H9 (cell line): ENCODE results near the gene APOLD1. TPM values are rescaled to one million over a fixed set of nuclear protein-coding genes. Genes with fewer than 3 reads are reported as not detected.
"Not testable (repeated sequence)": the region's sequence is repeated elsewhere in the genome, so short reads cannot be mapped to it uniquely, and the experiment has no call there.

Experiments
- DNase-seq: peaks from one replicate; pipeline ENCODE4 v3.0.0-alpha.2; 2017
- H2AFZ ChIP-seq: one replicate; pipeline ENCODE4 v1.6.1; 2013; ENCODE audit warnings: mild to moderate bottlenecking, low read length, control low read depth, moderate library complexity
- H2AK5ac ChIP-seq: 2 replicates; pipeline ENCODE4 v1.6.1; 2013; ENCODE audit warnings: low read length, control low read depth, mixed read lengths; ENCODE audit not compliant: insufficient read length
- H2BK120ac ChIP-seq: one replicate; pipeline ENCODE4 v1.6.1; 2013; ENCODE audit warnings: low read depth, mild to moderate bottlenecking, low read length, control low read depth, inconsistent platforms; ENCODE audit not compliant: poor library complexity, severe bottlenecking
- H2BK12ac ChIP-seq: 2 replicates; pipeline ENCODE4 v1.6.1; 2013; ENCODE audit warnings: low read length, control low read depth, mixed read lengths, low read depth; ENCODE audit not compliant: insufficient read length
- H2BK15ac ChIP-seq: 2 replicates; pipeline ENCODE4 v1.6.1; 2013; ENCODE audit warnings: low read depth, low read length, control low read depth
- H2BK20ac ChIP-seq: one replicate; pipeline ENCODE4 v1.6.1; 2013; ENCODE audit warnings: low read depth, mild to moderate bottlenecking, low read length, control low read depth, inconsistent platforms; ENCODE audit not compliant: poor library complexity, severe bottlenecking
- H2BK5ac ChIP-seq: 2 replicates; pipeline ENCODE4 v1.6.1; 2013; ENCODE audit warnings: low read length, control low read depth, mixed read lengths; ENCODE audit not compliant: insufficient read length
- H3K14ac ChIP-seq: 2 replicates; pipeline ENCODE4 v1.6.1; 2013; ENCODE audit warnings: low read length, control low read depth; ENCODE audit not compliant: insufficient read depth
- H3K18ac ChIP-seq: 2 replicates; pipeline ENCODE4 v1.6.1; 2013; ENCODE audit warnings: low read depth, mild to moderate bottlenecking, mixed read lengths, low read length, control low read depth; ENCODE audit not compliant: insufficient read length
- H3K23ac ChIP-seq: 2 replicates; pipeline ENCODE4 v1.6.1; 2013; ENCODE audit warnings: low read length, control low read depth, mixed read lengths, low read depth; ENCODE audit not compliant: insufficient read length
- H3K23me2 ChIP-seq: 2 replicates; pipeline ENCODE4 v1.6.1; 2013; ENCODE audit warnings: low read depth, mild to moderate bottlenecking, mixed read lengths, low read length, control low read depth; ENCODE audit not compliant: insufficient read length, poor library complexity, severe bottlenecking
- H3K27ac ChIP-seq: 2 replicates; pipeline ENCODE4 v1.5.1; 2013; ENCODE audit warnings: low read length, control low read depth, mixed read lengths, low read depth; ENCODE audit not compliant: insufficient read length
- H3K27me3 ChIP-seq: 2 replicates; pipeline ENCODE4 v1.6.1; 2013; ENCODE audit warnings: low read length, control low read depth, inconsistent platforms; ENCODE audit not compliant: insufficient read depth
- H3K4ac ChIP-seq: 2 replicates; pipeline ENCODE4 v1.6.1; 2013; ENCODE audit warnings: low read depth, mild to moderate bottlenecking, control low read depth, inconsistent platforms, low read length, moderate library complexity
- H3K4me1 ChIP-seq: 2 replicates; pipeline ENCODE4 v1.6.1; 2013; ENCODE audit warnings: low read length, control low read depth, inconsistent platforms; ENCODE audit not compliant: insufficient read depth
- H3K4me2 ChIP-seq: 2 replicates; pipeline ENCODE4 v1.6.1; 2013; ENCODE audit warnings: low read length, control low read depth, mixed read lengths; ENCODE audit not compliant: insufficient read length, insufficient read depth
- H3K56ac ChIP-seq: 2 replicates; pipeline ENCODE4 v1.6.1; 2013; ENCODE audit warnings: low read depth, mild to moderate bottlenecking, mixed read lengths, low read length, control low read depth; ENCODE audit not compliant: insufficient read length
- H3K79me1 ChIP-seq: 2 replicates; pipeline ENCODE4 v1.6.1; 2013; ENCODE audit warnings: low read depth, mild to moderate bottlenecking, moderate library complexity, low read length, control low read depth, inconsistent platforms; ENCODE audit not compliant: insufficient read depth, poor library complexity, severe bottlenecking
- H3K79me2 ChIP-seq: 2 replicates; pipeline ENCODE4 v1.6.1; 2013; ENCODE audit warnings: low read length, control low read depth, inconsistent platforms; ENCODE audit not compliant: insufficient read depth
- H3K9ac ChIP-seq: 2 replicates; pipeline ENCODE4 v1.6.1; 2013; ENCODE audit warnings: low read length, control low read depth, mixed read lengths; ENCODE audit not compliant: insufficient read length; ENCODE audit errors: extremely low read depth
- H3K9me3 ChIP-seq: one replicate; pipeline ENCODE4 v1.6.1; 2013; ENCODE audit warnings: low read depth, low read length, inconsistent platforms; ENCODE audit not compliant: control insufficient read depth
- H3T11ph ChIP-seq: one replicate; pipeline ENCODE4 v1.6.1; 2013; ENCODE audit warnings: mild to moderate bottlenecking, low read length, control low read depth, inconsistent platforms
- H4K20me1 ChIP-seq: one replicate; pipeline ENCODE4 v1.6.1; 2013; ENCODE audit not compliant: control insufficient read depth, insufficient read length, insufficient read depth
- H4K5ac ChIP-seq: 2 replicates; pipeline ENCODE4 v1.6.1; 2013; ENCODE audit warnings: low read depth, mild to moderate bottlenecking, mixed read lengths, low read length, control low read depth; ENCODE audit not compliant: insufficient read length
- H4K8ac ChIP-seq: replicated peaks from 2 replicates; pipeline ENCODE4 v1.6.1; 2013; ENCODE audit warnings: low read length, control low read depth, mixed read lengths, low read depth; ENCODE audit not compliant: insufficient read length
- H4K91ac ChIP-seq: 2 replicates; pipeline ENCODE4 v1.6.1; 2013; ENCODE audit warnings: low read depth, mild to moderate bottlenecking, moderate library complexity, mixed read lengths, low read length, control low read depth; ENCODE audit not compliant: insufficient read length
- H3K27ac Mint-ChIP-seq, 3 experiments: 2 replicates in 2 of 3; 3 replicates in 1 of 3; pipeline ENCODE4 v1.8.0; 2020 to 2021; ENCODE audit warnings: mixed read lengths in 3 of 3, mild to moderate bottlenecking in 1 of 3, moderate library complexity in 1 of 3
- H3K27me3 Mint-ChIP-seq: 2 replicates; pipeline ENCODE4 v1.8.0; 2021; ENCODE audit warnings: low read depth, mild to moderate bottlenecking, moderate library complexity, mixed read lengths
- H3K36me3 Mint-ChIP-seq, 3 experiments: 2 replicates in 2 of 3; 3 replicates in 1 of 3; pipeline ENCODE4 v1.8.0; 2020 to 2021; ENCODE audit warnings: low read depth in 3 of 3, mixed read lengths in 3 of 3; ENCODE audit not compliant: insufficient read depth in 1 of 3
- H3K4me1 Mint-ChIP-seq, 2 experiments: 2 replicates each; pipeline ENCODE4 v1.8.0; 2020; ENCODE audit warnings: mixed read lengths in 2 of 2
- H3K4me3 Mint-ChIP-seq, 2 experiments: 2 replicates in 1 of 2; 3 replicates in 1 of 2; pipeline ENCODE4 v1.8.0; 2020 to 2021; ENCODE audit warnings: mild to moderate bottlenecking in 2 of 2, mixed read lengths in 2 of 2, moderate library complexity in 1 of 2
- H3K9me3 Mint-ChIP-seq, 2 experiments: 2 replicates in 1 of 2; 3 replicates in 1 of 2; pipeline ENCODE4 v1.8.0; 2020; ENCODE audit warnings: mild to moderate bottlenecking in 2 of 2, mixed read lengths in 2 of 2, moderate library complexity in 1 of 2
- CTCF ChIP-seq: fragments of 200-600 bp; sonication (generic); conservative IDR thresholded peaks from 3 replicates; pipeline ENCODE4 v1.8.0; 2021; ENCODE audit warnings: antibody characterized with exemption, mild to moderate bottlenecking
- WGBS: extraction: QIAGEN DNeasy Blood & Tissue Kit; methylation state at CpG from one replicate; pipeline ENCODE4 v1.1.7; 2013; ENCODE audit warnings: missing lambda C conversion rate, low lambda C conversion rate, mixed read lengths; ENCODE audit not compliant: insufficient read length; ENCODE audit errors: extremely low coverage; 5-methylcytosine and 5-hydroxymethylcytosine counted together
- total RNA-seq: library from RNA; stranded (reverse); gene quantifications from 2 replicates; pipeline ENCODE4 v1.2.1, GENCODE V29; 2021

Gene APOLD1
- total RNA-seq, 1 experiment from 2014 or later: 0.48 TPM

DNA sequence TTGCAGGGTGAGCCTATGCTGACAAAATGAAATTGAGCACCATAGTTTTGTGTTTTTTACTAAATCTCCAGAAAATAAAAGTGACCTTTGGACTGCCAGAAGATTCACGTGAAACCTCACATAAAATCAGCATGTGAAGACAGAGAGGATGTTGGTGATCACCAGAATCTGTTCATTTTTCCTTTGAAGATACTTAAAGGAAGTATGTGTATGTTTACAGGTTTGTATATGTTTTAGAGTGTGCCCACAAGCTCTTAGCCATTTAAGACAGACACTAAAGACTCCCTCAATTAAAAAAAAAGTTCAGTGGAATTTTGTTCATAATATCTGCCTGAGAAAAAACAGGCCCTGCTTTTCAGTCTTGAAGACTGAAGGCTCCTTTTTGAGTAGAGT is 53.5 kb downstream of the APOLD1 start:
- Histone ChIP-seq H3K14ac (no peak overlapping the region), H2BK12ac (no peak overlapping the region), H3K9ac (no peak overlapping the region), H3K18ac (no peak overlapping the region), H3K56ac (no peak overlapping the region), H3K79me2 (no peaks in the 10 kb centered on the region), H2BK15ac (no peak overlapping the region), H2AK5ac (no peak overlapping the region), H3K23me2 (no peaks in the 10 kb centered on the region), H3K79me1 (no peaks in the 10 kb centered on the region), H4K8ac (no peak overlapping the region), H2BK20ac (no peak overlapping the region), H2BK5ac (no peak overlapping the region), H3K27ac (no peak overlapping the region), H2BK120ac (no peak overlapping the region), H3K23ac (no peak overlapping the region), H4K91ac (no peak overlapping the region), H3K27me3 (no peaks in the 10 kb centered on the region), H2AFZ (no peak overlapping the region), H3K4me2 (no peak overlapping the region), H3K4me1 (no peaks in the 10 kb centered on the region; the same call in 1 of the 2 replicates), H4K20me1 (no peaks in the 10 kb centered on the region), H3K4ac (no peak overlapping the region), H3T11ph (no peak overlapping the region), H3K9me3 (no peaks in the 10 kb centered on the region), H4K5ac (no peak overlapping the region)
- whole genome bisulfite sequencing: no CpG with 5 or more reads among the region's 1 CpG
- Mint-ChIP-seq H3K27ac (no peak overlapping the region), H3K9me3 (no peaks in the 10 kb centered on the region), H3K4me1 (peaks cover 8 to 10% of the 10 kb centered on the region in 2 experiments), H3K36me3 (peaks cover 5 to 10% (median 5%) of the 10 kb centered on the region in 3 experiments; a peak in 5 of 7 replicates), H3K4me3 (no peak overlapping the region), H3K27me3 (no peaks in the 10 kb centered on the region)
- DNase-seq: no peak
- TF ChIP-seq CTCF: no peak

GRCh38 chr12:12839439-12839838 is 54.0 kb downstream of the APOLD1 start:
- H2BK120ac ChIP-seq, H3K27me3 Mint-ChIP-seq, H2BK20ac ChIP-seq, H3K23me2 ChIP-seq, H4K5ac ChIP-seq, H4K91ac ChIP-seq, DNase-seq, H3K9ac ChIP-seq, H3K27ac Mint-ChIP-seq, H3T11ph ChIP-seq, H2BK12ac ChIP-seq, H2AK5ac ChIP-seq, H3K18ac ChIP-seq, H4K20me1 ChIP-seq, H3K4me1 ChIP-seq, H2BK15ac ChIP-seq, H3K79me1 ChIP-seq, H3K9me3 ChIP-seq, H3K9me3 Mint-ChIP-seq, H3K4me3 Mint-ChIP-seq, H4K8ac ChIP-seq, H3K56ac ChIP-seq, H2BK5ac ChIP-seq, H3K27me3 ChIP-seq, H3K79me2 ChIP-seq, H2AFZ ChIP-seq, H3K23ac ChIP-seq, H3K27ac ChIP-seq, H3K4me2 ChIP-seq, H3K14ac ChIP-seq, H3K4ac ChIP-seq: not testable (repeated sequence)
- H3K4me1 Mint-ChIP-seq: peaks cover 8 to 10% of the 10 kb centered on the region in 2 experiments
- WGBS: no CpG with 5 or more reads among the region's 10 CpGs
- H3K36me3 Mint-ChIP-seq: peaks cover 5 to 10% (median 5%) of the 10 kb centered on the region in 3 experiments; a peak in 4 of 7 replicates
